H1 (cell line): ENCODE data around the gene SLC25A47. TPM values are rescaled to one million over a fixed set of nuclear protein-coding genes. Genes with fewer than 3 reads are reported as not detected.

Experiments
- CTCF ChIA-PET: fragments of 300-600 bp; sonication (Branson Sonifier 250); formaldehyde crosslinking; loops from one replicate; lab custom pipeline; 2021; ENCODE audit not compliant: partially characterized antibody; lab: Charles Lee
- POLR2A ChIA-PET: fragments of 300-600 bp; sonication (Branson Sonifier 250); formaldehyde crosslinking; loops from one replicate; lab custom pipeline; 2021; ENCODE audit warnings: inconsistent platforms; ENCODE audit not compliant: partially characterized antibody; lab: Charles Lee
- DNase-seq, 2 experiments: peaks; one replicate each; pipeline versions ENCODE4 v3.0.0 to v3.0.0-alpha.2; 2010 to 2022; ENCODE audit warnings: low spot score in 2 of 2, low read depth in 1 of 2, mixed read lengths in 1 of 2
- FAIRE-seq: peaks from 2 replicates; lab custom pipeline; 2011; peaks lifted over from hg19 to GRCh38; lab: Jason Lieb, UNC
- H2AFZ ChIP-seq: 2 replicates; pipeline ENCODE4 v1.8.1; 2012; ENCODE audit warnings: low read length, inconsistent platforms
- H2AK5ac ChIP-seq: 2 replicates; pipeline ENCODE4 v1.6.1; 2013; ENCODE audit warnings: low read depth, low read length
- H2BK120ac ChIP-seq: replicated peaks from 2 replicates; pipeline ENCODE3; 2013; ENCODE audit warnings: low read depth, low read length, inconsistent platforms
- H2BK12ac ChIP-seq: 2 replicates; pipeline ENCODE4 v1.6.1; 2013; ENCODE audit warnings: low read depth, low read length
- H2BK15ac ChIP-seq: 2 replicates; pipeline ENCODE4 v1.6.1; 2013; ENCODE audit warnings: low read length
- H2BK20ac ChIP-seq: 2 replicates; pipeline ENCODE4 v1.6.1; 2013; ENCODE audit warnings: low read length
- H2BK5ac ChIP-seq: 2 replicates; pipeline ENCODE4 v1.6.1; 2013; ENCODE audit warnings: low read depth, low read length
- H3K14ac ChIP-seq: 2 replicates; pipeline ENCODE4 v1.6.1; 2013; ENCODE audit warnings: inconsistent platforms; ENCODE audit not compliant: insufficient read length
- H3K18ac ChIP-seq: 2 replicates; pipeline ENCODE4 v1.6.1; 2013; ENCODE audit warnings: low read length; ENCODE audit errors: extremely low read depth
- H3K23ac ChIP-seq: 2 replicates; pipeline ENCODE4 v1.6.1; 2013; ENCODE audit warnings: inconsistent platforms; ENCODE audit not compliant: insufficient read length
- H3K23me2 ChIP-seq: 2 replicates; pipeline ENCODE4 v1.6.1; 2013; ENCODE audit warnings: low read depth, low read length
- H3K27ac ChIP-seq: 2 replicates; pipeline ENCODE4 v1.6.1; 2011; ENCODE audit warnings: low read depth, low read length, inconsistent platforms
- H3K27me3 ChIP-seq, 4 experiments: replicated peaks in 1 of 4; 1 replicate in 1 of 4; 2 replicates in 3 of 4; pipeline versions ENCODE4 v1.6.1 to v1.8.1; 2011 to 2013; ENCODE audit warnings: low read length in 3 of 4, mild to moderate bottlenecking in 3 of 4, inconsistent platforms in 2 of 4, mixed read lengths in 2 of 4, moderate library complexity in 1 of 4; ENCODE audit not compliant: control insufficient read depth in 3 of 4, insufficient read depth in 3 of 4; ENCODE audit errors: extremely low read depth in 1 of 4
- H3K36me3 ChIP-seq, 4 experiments: 2 replicates each; pipeline versions ENCODE4 v1.6.1 to v1.8.1; 2011 to 2013; ENCODE audit warnings: mild to moderate bottlenecking in 4 of 4, low read length in 3 of 4, moderate library complexity in 2 of 4, control low read depth in 1 of 4, inconsistent platforms in 1 of 4; ENCODE audit not compliant: insufficient read depth in 4 of 4, control insufficient read depth in 2 of 4
- H3K4ac ChIP-seq: replicated peaks from 2 replicates; pipeline ENCODE3; 2013; ENCODE audit warnings: low read length, low read depth, mixed read lengths, inconsistent platforms; ENCODE audit not compliant: insufficient read length
- H3K4me1 ChIP-seq, 4 experiments: replicated peaks in 1 of 4; 1 replicate in 1 of 4; 2 replicates in 3 of 4; pipeline versions ENCODE4 v1.6.1 to v1.8.1; 2011 to 2013; ENCODE audit warnings: low read length in 3 of 4, inconsistent platforms in 2 of 4, mixed read lengths in 1 of 4; ENCODE audit not compliant: insufficient read depth in 4 of 4, control insufficient read depth in 3 of 4
- H3K4me2 ChIP-seq, 2 experiments: 2 replicates each; pipeline versions ENCODE4 v1.6.1 to v1.8.1; 2011 to 2013; ENCODE audit warnings: low read depth in 2 of 2, low read length in 2 of 2, control low read depth in 1 of 2, inconsistent platforms in 1 of 2, mild to moderate bottlenecking in 1 of 2; ENCODE audit not compliant: insufficient read depth in 1 of 2
- H3K4me3 ChIP-seq, 4 experiments: fragments of 200-600, 300-600 bp in 1 of 4; sonication (generic), shearing (Covaris generic), sonication (Bioruptor Twin) in 1 of 4; 2 replicates each; pipeline versions ENCODE4 v1.5.1 to v1.8.1; 2011 to 2016; ENCODE audit warnings: low read length in 4 of 4, low read depth in 3 of 4, control low read depth in 2 of 4, inconsistent platforms in 2 of 4, mild to moderate bottlenecking in 2 of 4, mixed read lengths in 1 of 4, moderate library complexity in 1 of 4; ENCODE audit not compliant: insufficient read depth in 2 of 4; ENCODE audit errors: extremely low read depth in 1 of 4
- H3K56ac ChIP-seq: replicated peaks from 2 replicates; pipeline ENCODE3; 2013; ENCODE audit warnings: low read depth, mild to moderate bottlenecking, mixed read lengths, low read length, inconsistent platforms; ENCODE audit not compliant: insufficient read length
- H3K79me1 ChIP-seq: 2 replicates; pipeline ENCODE4 v1.6.1; 2013; ENCODE audit warnings: low read depth, low read length, control low read depth
- H3K79me2 ChIP-seq, 2 experiments: 2 replicates each; pipeline versions ENCODE4 v1.6.1 to v1.8.1; 2012 to 2013; ENCODE audit warnings: low read length in 2 of 2, mild to moderate bottlenecking in 2 of 2, inconsistent platforms in 1 of 2; ENCODE audit not compliant: insufficient read depth in 2 of 2, control insufficient read depth in 1 of 2
- H3K9ac ChIP-seq, 4 experiments: replicated peaks in 1 of 4; 1 replicate in 1 of 4; 2 replicates in 3 of 4; pipeline versions ENCODE4 v1.6.1 to v1.8.1; 2011 to 2013; ENCODE audit warnings: low read depth in 3 of 4, low read length in 3 of 4, control low read depth in 2 of 4, mild to moderate bottlenecking in 2 of 4, moderate library complexity in 2 of 4, inconsistent platforms in 1 of 4; ENCODE audit errors: extremely low read depth in 1 of 4
- H3K9me3 ChIP-seq, 2 experiments: 2 replicates each; pipeline versions ENCODE4 v1.6.1 to v1.8.1; 2012 to 2013; ENCODE audit warnings: mild to moderate bottlenecking in 2 of 2, moderate library complexity in 2 of 2, control low read depth in 1 of 2, inconsistent platforms in 1 of 2, low read depth in 1 of 2, low read length in 1 of 2, mixed read lengths in 1 of 2; ENCODE audit not compliant: insufficient read depth in 2 of 2
- H4K20me1 ChIP-seq, 2 experiments: replicated peaks in 1 of 2; 2 replicates each; pipeline versions ENCODE3 to v1.8.1; 2011 to 2013; ENCODE audit warnings: inconsistent platforms in 2 of 2, low read length in 2 of 2, mild to moderate bottlenecking in 1 of 2; ENCODE audit not compliant: insufficient read depth in 2 of 2, control insufficient read depth in 1 of 2
- H4K5ac ChIP-seq: 2 replicates; pipeline ENCODE4 v1.6.1; 2013; ENCODE audit warnings: low read length, low read depth, mixed read lengths, inconsistent platforms; ENCODE audit not compliant: insufficient read length
- H4K8ac ChIP-seq: 2 replicates; pipeline ENCODE4 v1.8.0; 2013; ENCODE audit warnings: mild to moderate bottlenecking, moderate library complexity, low read length, inconsistent platforms; ENCODE audit not compliant: insufficient read depth; ENCODE audit errors: extremely low read depth
- H4K91ac ChIP-seq: replicated peaks from 2 replicates; pipeline ENCODE3; 2013; ENCODE audit warnings: low read length, mixed read lengths, inconsistent platforms; ENCODE audit not compliant: insufficient read length
- HDAC6 ChIP-seq: IDR thresholded peaks from one replicate; pipeline ENCODE4 v1.7.1; 2012; ENCODE audit warnings: low read depth, mild to moderate bottlenecking, inconsistent platforms, low read length, moderate library complexity
- WGBS, 2 experiments: shearing (Covaris generic) in 1 of 2; methylation state at CpG; one replicate each; pipeline versions ENCODE4 v1.1.6 to v1.1.7; 2013 to 2015; ENCODE audit warnings: low lambda C conversion rate in 2 of 2, mixed read lengths in 2 of 2, inconsistent platforms in 1 of 2, low coverage in 1 of 2, missing lambda C conversion rate in 1 of 2; ENCODE audit not compliant: insufficient replicate concordance in 2 of 2, insufficient coverage in 1 of 2, insufficient read length in 1 of 2; ENCODE audit errors: extremely low coverage in 1 of 2, missing lambda C conversion rate in 1 of 2; 5-methylcytosine and 5-hydroxymethylcytosine counted together
- polyA plus RNA-seq, 7 experiments: library from polyadenylated mRNA; depleted of rRNA in 3 of 7; stranded (reverse) in 5 of 7; unstranded in 2 of 7; fragments of >200 nt in 5 of 7; fragments of 200-250 nt in 2 of 7; gene quantifications; 1 replicate in 5 of 7; 2 replicates in 1 of 7; 4 replicates in 1 of 7; pipeline versions ENCODE4 v1.2.1 to v1.2.3, GENCODE V29; 2011 to 2013; ENCODE audit warnings: missing spikeins in 2 of 7, mixed read lengths in 2 of 7
- total RNA-seq: library from RNA; stranded (reverse); fragmentation: NEBNext Ultra II Directional; extraction: Animal tissue kit (Norgen Biotek cat#: 25700); gene quantifications from 2 replicates; pipeline ENCODE4 v1.2.1, GENCODE V29; 2021

SLC25A47 gene
- total and polyA plus RNA-seq, 2 of the 8 experiments (the other 6 are each of a cell fraction or from before 2014, with no cell fraction given): not detected

GRCh38 chr14:100288382-100289185 lies 34.6 kb upstream of the SLC25A47 start:
- FAIRE-seq (no peak), DNase-seq (no peak)
- Histone ChIP-seq H2BK5ac (no peak overlapping the region), H3K4me3 (no peak overlapping the region), H3K14ac (no peak overlapping the region), H3K27ac (no peak overlapping the region), H3K4me2 (no peak overlapping the region), H3K79me1 (peaks cover 2% of the 10 kb centered on the region; the same call in 1 of the 2 replicates), H4K91ac (no peak overlapping the region), H2BK120ac (no peak overlapping the region), H2BK15ac (no peak overlapping the region), H3K23me2 (peaks cover 2% of the 10 kb centered on the region; the same call in 1 of the 2 replicates), H4K5ac (no peak overlapping the region), H4K20me1 (peaks cover 15 to 39% of the 10 kb centered on the region in 2 experiments), H2BK20ac (no peak overlapping the region), H3K79me2 (no peaks in the 10 kb centered on the region), H2AK5ac (no peak overlapping the region), H3K23ac (no peak overlapping the region), H3K36me3 (peaks cover 5 to 35% (median 20%) of the 10 kb centered on the region in 4 experiments; a peak in 7 of 8 replicates), H3K9me3 (no peaks in the 10 kb centered on the region), H3K4ac (no peak overlapping the region), H3K4me1 (peaks cover 8 to 17% (median 12%) of the 10 kb centered on the region in 4 experiments), H2BK12ac (no peak overlapping the region), H3K56ac (no peak overlapping the region), H3K18ac (no peak overlapping the region), H3K27me3 (no peaks in the 10 kb centered on the region), H4K8ac (no peak overlapping the region), H3K9ac (no peak overlapping the region), H2AFZ (no peak overlapping the region)
- ChIA-PET CTCF (interaction anchor here (0.6 to 1.7 kb wide), 5 partner anchors 15 to 1316 kb away, joined by 3 to 6 read pairs (median 3); no protein-coding TSS in a partner anchor), POLR2A (interaction anchor here (1.4 to 16.0 kb wide), 3 partner anchors 7 to 78 kb away, joined by 3 to 200 read pairs (median 4); partner anchors contain the start of gene SLC25A29)
- 85% methylated on average over 9 of the region's 12 CpGs; no CpG with 5 or more reads in 1 of the 2 experiments for WGBS, 2 experiments
- no peak for TF ChIP-seq HDAC6
